ENCODE measurements around the gene GYS1.
"Not testable (repeated sequence)": the region's sequence is repeated elsewhere in the genome, so short reads cannot be mapped to it uniquely, and the experiment has no call there.

GYS1 gene

DNA sequence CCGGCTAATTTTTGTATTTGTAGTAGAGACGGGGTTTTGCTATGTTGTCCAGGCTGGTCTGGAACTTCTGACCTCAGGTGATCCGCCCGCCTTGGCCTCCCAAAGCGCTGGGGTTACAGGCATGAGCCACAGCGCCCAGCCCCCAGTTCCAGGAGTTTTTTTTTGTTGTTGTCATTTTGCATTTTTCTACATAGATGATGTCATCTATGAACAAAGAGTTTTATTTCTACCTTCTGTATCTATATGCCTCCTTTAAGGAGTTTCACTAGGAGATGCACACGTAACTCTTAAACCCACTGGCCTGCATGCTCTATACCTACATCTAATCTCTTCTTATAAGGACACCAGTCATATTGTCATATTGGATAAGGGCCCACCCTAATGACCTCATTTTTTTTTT, 54.9 kb downstream of the GYS1 start:
- DNase-seq (ENCODE audit: low read depth): no peak

GRCh38 chr19:48935864-48936263, 57.2 kb downstream of the GYS1 start:
- no peak for DNase-seq (ENCODE audit: low read depth)

- no peak for DNase-seq (ENCODE audit: low read depth)
These were observed 58.3 kb downstream of the GYS1 start for GRCh38 chr19:48934837-48935236.

GRCh38 chr19:48933382-48933932, 59.7 kb downstream of the GYS1 start, which contains the start of gene DHDH:
DHDH (plus strand) TSS chr19:48933699; CDS start chr19:48933722, 23 bp downstream.
- no peak for DNase-seq (ENCODE audit: low read depth)

- peak; percentile 6 for DNase-seq (ENCODE audit: low read depth)
These were observed 64.7 kb downstream of the GYS1 start for GRCh38 chr19:48928164-48929025.

DNA sequence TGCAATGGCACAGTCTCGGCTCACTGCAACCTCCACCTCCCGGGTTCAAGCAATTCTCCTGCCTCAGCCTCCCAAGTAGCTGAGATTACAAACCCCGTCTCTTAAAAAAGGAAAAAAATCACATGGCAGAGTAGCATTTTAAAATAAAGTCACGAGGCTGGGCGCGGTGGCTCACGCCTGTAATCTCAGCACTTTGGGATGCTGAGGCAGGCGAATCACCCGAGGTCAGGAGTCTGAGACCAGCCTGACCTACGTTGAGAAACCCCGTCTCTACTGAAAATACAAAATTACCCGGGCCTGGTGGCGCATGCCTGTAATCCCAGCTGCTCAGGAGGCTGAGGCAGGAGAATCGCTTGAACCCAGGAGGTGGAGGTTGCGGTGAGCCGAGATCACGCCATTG, 65.4 kb downstream of the GYS1 start:
- DNase-seq (ENCODE audit: low read depth): not testable (repeated sequence)

GRCh38 chr19:48926909-48927308, 66.2 kb downstream of the GYS1 start:
- peak; percentile 95 for DNase-seq (ENCODE audit: low read depth)

DNA sequence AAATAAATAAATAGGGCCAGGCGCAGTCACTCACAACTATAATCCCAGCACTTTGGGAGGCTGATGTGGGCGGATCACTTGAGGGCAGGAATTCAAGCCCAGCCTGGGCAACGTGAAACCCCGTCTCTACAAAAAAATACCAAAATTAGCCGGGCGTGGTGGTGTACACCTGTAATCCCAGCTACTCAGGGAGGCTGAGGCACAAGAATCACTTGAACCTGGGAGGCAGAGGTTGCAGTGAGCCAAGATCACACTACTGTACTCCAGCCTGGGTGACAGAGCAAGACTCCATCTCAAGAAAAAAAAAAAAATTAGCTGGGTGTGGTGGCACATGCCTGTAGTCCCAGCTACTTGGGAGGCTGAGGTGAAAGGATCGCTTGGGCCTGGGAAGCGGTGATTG, 67.2 kb downstream of the GYS1 start:
- not testable (repeated sequence) for DNase-seq (ENCODE audit: low read depth)

GRCh38 chr19:48925240-48925843, 67.8 kb downstream of the GYS1 start:
- peak; percentile 32 for DNase-seq (ENCODE audit: low read depth)

DNA sequence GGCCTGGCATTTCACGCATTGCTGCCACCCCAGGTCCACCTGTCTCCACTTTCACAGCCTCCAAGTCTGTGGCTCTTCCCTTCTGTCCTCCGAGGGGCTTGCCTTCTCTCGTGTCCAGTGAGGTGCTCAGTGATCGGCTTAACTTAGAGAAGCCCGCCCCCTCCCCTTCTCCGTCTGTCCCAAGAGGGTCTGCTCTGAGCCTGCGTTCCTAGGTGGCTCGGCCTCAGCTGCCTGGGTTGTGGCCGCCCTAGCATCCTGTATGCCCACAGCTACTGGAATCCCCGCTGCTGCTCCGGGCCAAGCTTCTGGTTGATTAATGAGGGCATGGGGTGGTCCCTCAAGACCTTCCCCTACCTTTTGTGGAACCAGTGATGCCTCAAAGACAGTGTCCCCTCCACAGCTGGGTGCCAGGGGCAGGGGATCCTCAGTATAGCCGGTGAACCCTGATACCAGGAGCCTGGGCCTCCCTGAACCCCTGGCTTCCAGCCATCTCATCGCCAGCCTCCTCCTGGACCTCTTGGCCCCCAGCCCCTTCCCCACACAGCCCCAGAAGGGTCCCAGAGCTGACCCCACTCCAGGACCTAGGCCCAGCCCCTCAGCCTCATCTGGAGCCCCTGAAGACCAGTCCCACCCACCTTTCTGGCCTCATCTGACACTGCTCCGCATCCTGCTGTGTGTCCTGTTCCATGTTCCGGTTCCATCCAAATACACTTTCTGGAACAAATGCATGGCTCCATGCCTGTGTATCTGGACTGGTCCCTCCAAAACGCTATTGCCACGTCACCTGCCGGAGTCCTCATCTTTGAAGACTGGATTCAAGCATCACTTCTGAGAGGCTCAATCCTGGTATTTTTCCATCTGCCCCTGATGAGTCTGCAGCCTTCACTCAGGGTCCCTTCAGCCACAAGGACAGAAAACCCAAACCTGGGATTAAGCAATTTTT, 70.3 kb downstream of the GYS1 start:
- DNase-seq (ENCODE audit: low read depth): no peak

GRCh38 chr19:48921721-48922500, 71.2 kb downstream of the GYS1 start:
- DNase-seq (ENCODE audit: low read depth): no peak

DNA sequence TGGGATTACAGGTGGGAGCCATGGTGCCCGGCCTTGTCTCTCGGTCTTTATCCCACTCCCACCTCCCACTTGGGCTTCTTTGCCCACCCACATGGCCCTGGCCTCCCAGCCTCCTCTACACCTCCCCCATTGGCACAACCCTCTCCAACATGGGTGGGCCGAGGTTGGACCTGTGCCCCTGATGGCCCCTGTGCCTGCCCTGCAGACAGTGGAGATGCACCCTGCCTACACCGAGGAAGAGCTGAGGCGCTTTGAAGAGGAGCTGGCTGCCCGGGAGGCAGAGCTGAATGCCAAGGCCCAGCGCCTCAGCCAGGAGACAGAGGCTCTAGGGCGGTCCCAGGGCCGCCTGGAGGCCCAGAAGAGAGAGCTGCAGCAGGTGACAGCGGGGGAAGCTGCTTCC, 72.2 kb downstream of the GYS1 start:
- DNase-seq (ENCODE audit: low read depth): no peak

DNA sequence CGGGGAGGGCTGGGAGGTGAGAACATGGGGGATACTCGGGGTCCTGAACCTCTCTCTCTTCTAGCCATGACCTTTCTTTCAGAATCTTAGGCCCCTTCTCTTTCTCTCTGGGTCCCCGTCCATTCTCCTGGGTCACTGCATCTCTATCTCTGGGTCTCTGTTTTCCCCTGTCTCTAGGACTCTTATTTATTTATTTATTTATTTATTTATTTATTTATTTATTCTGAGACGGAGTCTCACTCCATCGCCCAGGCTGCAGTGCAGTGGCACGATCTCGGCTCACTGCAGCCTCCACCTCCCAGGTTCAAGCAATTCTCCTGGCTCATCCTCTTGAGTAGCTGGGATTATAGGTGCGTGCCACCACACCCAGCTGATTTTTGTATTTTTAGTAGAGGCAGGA, 73.8 kb downstream of the GYS1 start:
- not testable (repeated sequence) for DNase-seq (ENCODE audit: low read depth)

DNA sequence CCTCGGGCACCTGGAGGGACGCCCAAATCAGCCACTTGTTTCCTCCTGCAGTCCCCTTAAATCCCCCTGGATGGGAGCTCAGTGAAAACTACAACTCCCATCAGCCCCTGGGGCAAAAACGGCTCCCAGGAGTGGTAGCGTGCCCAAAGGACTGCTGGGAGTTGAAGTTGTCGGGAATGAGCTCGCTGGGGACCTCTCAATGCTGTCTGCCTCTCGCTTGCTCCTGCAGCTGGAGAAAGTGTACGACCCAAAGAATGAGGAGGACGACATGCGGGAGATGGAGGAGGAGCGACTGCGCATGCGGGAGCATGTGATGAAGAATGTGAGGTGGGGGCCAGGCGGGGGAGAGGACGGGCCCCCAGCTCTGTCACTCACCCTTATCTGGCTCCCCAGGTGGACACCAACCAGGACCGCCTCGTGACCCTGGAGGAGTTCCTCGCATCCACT, 74.3 kb downstream of the GYS1 start:
- DNase-seq (ENCODE audit: low read depth): no peak

Data from fibroblast of gingiva (primary cell).